Breast epithelium (tissue), 3 donors: ENCODE data around the gene ROPN1L.

Experiments
- POLR2AphosphoS5 ChIP-seq, 3 donors: sonication (generic); formaldehyde crosslinking; IDR thresholded peaks; one replicate each; pipeline ENCODE4 v1.6.1; 2017; ENCODE audit warnings: antibody characterized with exemption in 3 of 3
- TF ChIP-seq, protein P1 (sequence below), 3 donors: fragments of 450-650 bp; IDR thresholded peaks; one replicate each; pipeline ENCODE4 v1.5.1; 2016 to 2017; ENCODE audit warnings: antibody characterized with exemption in 3 of 3, mild to moderate bottlenecking in 3 of 3, moderate library complexity in 3 of 3

DNA sequence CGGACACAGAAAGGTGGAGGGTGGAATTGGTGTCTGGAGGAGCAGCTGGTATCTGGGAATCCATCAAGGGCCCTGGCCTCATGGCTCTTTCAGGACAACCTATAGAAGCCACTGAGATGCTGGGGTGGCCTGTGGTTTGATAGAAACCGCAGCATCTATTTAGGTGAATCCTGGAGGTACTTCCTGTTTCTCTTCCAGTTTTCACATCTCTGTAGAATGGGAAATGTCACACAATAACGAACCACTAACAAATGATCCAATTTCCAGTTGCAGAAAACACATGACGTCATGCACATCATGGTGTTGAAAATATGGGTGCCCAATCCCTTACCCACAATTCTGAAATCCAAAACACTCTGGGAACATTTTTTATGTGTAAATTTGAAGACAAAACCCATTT, 52.2 kb downstream of the ROPN1L start:
- TF ChIP-seq POLR2AphosphoS5 (IDR thresholded peaks at IDR 0.05): no peak
- TF ChIP-seq, protein P1, sequence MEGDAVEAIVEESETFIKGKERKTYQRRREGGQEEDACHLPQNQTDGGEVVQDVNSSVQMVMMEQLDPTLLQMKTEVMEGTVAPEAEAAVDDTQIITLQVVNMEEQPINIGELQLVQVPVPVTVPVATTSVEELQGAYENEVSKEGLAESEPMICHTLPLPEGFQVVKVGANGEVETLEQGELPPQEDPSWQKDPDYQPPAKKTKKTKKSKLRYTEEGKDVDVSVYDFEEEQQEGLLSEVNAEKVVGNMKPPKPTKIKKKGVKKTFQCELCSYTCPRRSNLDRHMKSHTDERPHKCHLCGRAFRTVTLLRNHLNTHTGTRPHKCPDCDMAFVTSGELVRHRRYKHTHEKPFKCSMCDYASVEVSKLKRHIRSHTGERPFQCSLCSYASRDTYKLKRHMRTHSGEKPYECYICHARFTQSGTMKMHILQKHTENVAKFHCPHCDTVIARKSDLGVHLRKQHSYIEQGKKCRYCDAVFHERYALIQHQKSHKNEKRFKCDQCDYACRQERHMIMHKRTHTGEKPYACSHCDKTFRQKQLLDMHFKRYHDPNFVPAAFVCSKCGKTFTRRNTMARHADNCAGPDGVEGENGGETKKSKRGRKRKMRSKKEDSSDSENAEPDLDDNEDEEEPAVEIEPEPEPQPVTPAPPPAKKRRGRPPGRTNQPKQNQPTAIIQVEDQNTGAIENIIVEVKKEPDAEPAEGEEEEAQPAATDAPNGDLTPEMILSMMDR (IDR thresholded peaks at IDR 0.05): no peak
